HTR-8/SVneo (cell line): ENCODE measurements around the gene HDGFL3.
"Not testable (repeated sequence)": the region's sequence is repeated elsewhere in the genome, so short reads cannot be mapped to it uniquely, and the experiment has no call there.

Source experiments
- DNase-seq: peaks from one replicate; pipeline ENCODE4 v3.0.0; 2011; ENCODE audit warnings: low spot score, mixed read lengths; ENCODE audit not compliant: insufficient read length
- FAIRE-seq: peaks from 2 replicates; lab custom pipeline; 2011; peaks lifted over from hg19 to GRCh38; lab: Jason Lieb, UNC

HDGFL3 gene

GRCh38 chr15:83198476-83198875, 9.1 kb downstream of the HDGFL3 start:
- DNase-seq (no peak), FAIRE-seq (no peak)

GRCh38 chr15:83194528-83194927, 13.1 kb downstream of the HDGFL3 start:
- no peak for DNase-seq
- no peak for FAIRE-seq

- DNase-seq (no peak), FAIRE-seq (no peak)
Observed at GRCh38 chr15:83193721-83194120, 13.9 kb downstream of the HDGFL3 start.

GRCh38 chr15:83192742-83193141, 14.9 kb downstream of the HDGFL3 start:
- FAIRE-seq: no peak
- no peak for DNase-seq

- FAIRE-seq: no peak
Observed at GRCh38 chr15:83190450-83190849, 17.2 kb downstream of the HDGFL3 start.

GRCh38 chr15:83185561-83185960, 22.1 kb downstream of the HDGFL3 start:
- FAIRE-seq: no peak
- DNase-seq: no peak

More at GRCh38 chr15:83190450-83190849, 17.2 kb downstream of the HDGFL3 start:
- no peak for DNase-seq

GRCh38 chr15:83178869-83179325, 28.7 kb downstream of the HDGFL3 start:
- FAIRE-seq (peak; percentile 66), DNase-seq (no peak)

GRCh38 chr15:83178390-83178789, 29.2 kb downstream of the HDGFL3 start:
- no peak for FAIRE-seq

GRCh38 chr15:83174891-83175290, 32.7 kb downstream of the HDGFL3 start:
- DNase-seq (no peak), FAIRE-seq (no peak)

More at GRCh38 chr15:83178390-83178789, 29.2 kb downstream of the HDGFL3 start:
- DNase-seq: no peak

GRCh38 chr15:83170474-83171165, 37.0 kb downstream of the HDGFL3 start:
- DNase-seq: no peak
- no peak for FAIRE-seq

- DNase-seq, FAIRE-seq: not testable (repeated sequence)
Observed at GRCh38 chr15:83169576-83169975, 38.0 kb downstream of the HDGFL3 start.

- FAIRE-seq (no peak), DNase-seq (no peak)
Observed at GRCh38 chr15:83166830-83167229, 40.8 kb downstream of the HDGFL3 start.

GRCh38 chr15:83166218-83166617, 41.4 kb downstream of the HDGFL3 start:
- FAIRE-seq: no peak
- no peak for DNase-seq

GRCh38 chr15:83164771-83165404, 42.7 kb downstream of the HDGFL3 start:
- FAIRE-seq (no peak), DNase-seq (no peak)

GRCh38 chr15:83164111-83164770, 43.4 kb downstream of the HDGFL3 start:
- FAIRE-seq (no peak), DNase-seq (peak; percentile 14)

GRCh38 chr15:83163032-83163431, 44.6 kb downstream of the HDGFL3 start:
- FAIRE-seq (no peak), DNase-seq (no peak)

GRCh38 chr15:83160741-83161140, 46.9 kb downstream of the HDGFL3 start:
- FAIRE-seq (no peak), DNase-seq (no peak)

GRCh38 chr15:83158393-83158792, 49.2 kb downstream of the HDGFL3 start:
- FAIRE-seq (no peak), DNase-seq (no peak)

- DNase-seq: no peak
Observed at GRCh38 chr15:83155942-83156341, 51.7 kb downstream of the HDGFL3 start.

GRCh38 chr15:83153288-83153687, 54.3 kb downstream of the HDGFL3 start:
- no peak for FAIRE-seq

More at GRCh38 chr15:83155942-83156341, 51.7 kb downstream of the HDGFL3 start:
- no peak for FAIRE-seq

GRCh38 chr15:83144771-83145170, 62.9 kb downstream of the HDGFL3 start:
- FAIRE-seq: no peak

More at GRCh38 chr15:83153288-83153687, 54.3 kb downstream of the HDGFL3 start:
- no peak for DNase-seq

More at GRCh38 chr15:83144771-83145170, 62.9 kb downstream of the HDGFL3 start:
- no peak for DNase-seq
